Lung (tissue), 12 donors: ENCODE measurements around the gene TNS4. TPM values are rescaled to one million over a fixed set of nuclear protein-coding genes. Genes with fewer than 3 reads are reported as not detected.

Source experiments
- ATAC-seq: fragments of 200-7000 bp; cut with Tn5 transposase; one replicate; pipeline ENCODE4 v1.9.1; 2020; ENCODE audit warnings: moderate number of reproducible peaks; ENCODE audit not compliant: insufficient read depth, low FRiP score
- DNase-seq, 3 donors: peaks; one replicate each; pipeline ENCODE4 v3.0.0-alpha.2; 2013 to 2017
- H3K27ac ChIP-seq, 2 donors: one replicate each; pipeline ENCODE4 v1.5.1; 2013; ENCODE audit warnings: mild to moderate bottlenecking in 2 of 2, moderate library complexity in 2 of 2, control low read depth in 1 of 2, inconsistent platforms in 1 of 2, low read depth in 1 of 2, low read length in 1 of 2
- H3K27me3 ChIP-seq, 3 donors: one replicate each; pipeline ENCODE4 v1.5.1; 2013; ENCODE audit warnings: low read length in 2 of 3; ENCODE audit not compliant: control insufficient read depth in 3 of 3, insufficient read depth in 3 of 3
- H3K36me3 ChIP-seq, 4 donors: one replicate each; pipeline ENCODE4 v1.5.1; 2013; ENCODE audit warnings: low read length in 4 of 4, mild to moderate bottlenecking in 1 of 4, moderate library complexity in 1 of 4; ENCODE audit not compliant: control insufficient read depth in 4 of 4, insufficient read depth in 4 of 4
- H3K4me1 ChIP-seq, 5 donors: one replicate each; pipeline ENCODE4 v1.5.1; 2013; ENCODE audit warnings: low read length in 5 of 5, mild to moderate bottlenecking in 2 of 5, moderate library complexity in 1 of 5; ENCODE audit not compliant: control insufficient read depth in 5 of 5, insufficient read depth in 5 of 5
- H3K4me3 ChIP-seq: one replicate; pipeline ENCODE4 v1.5.1; 2013; ENCODE audit warnings: mild to moderate bottlenecking, control low read depth, moderate library complexity
- H3K9ac ChIP-seq, 2 donors: one replicate each; pipeline ENCODE4 v1.5.1; 2013; ENCODE audit warnings: low read length in 2 of 2, control low read depth in 1 of 2; ENCODE audit not compliant: insufficient read depth in 1 of 2
- H3K9me3 ChIP-seq, 4 donors: one replicate each; pipeline ENCODE4 v1.5.1; 2013; ENCODE audit warnings: low read length in 3 of 4, mild to moderate bottlenecking in 1 of 4, moderate library complexity in 1 of 4; ENCODE audit not compliant: control insufficient read depth in 4 of 4, insufficient read depth in 3 of 4
- CTCF ChIP-seq: IDR thresholded peaks from 2 replicates; pipeline ENCODE4 v1.5.1; 2012; ENCODE audit warnings: mild to moderate bottlenecking; ENCODE audit errors: control extremely low read depth, extremely low read depth
- WGBS, 2 donors: extraction: QIAGEN DNeasy Blood & Tissue Kit; methylation state at CpG; one replicate each; pipeline ENCODE4 v1.1.7; 2013; 5-methylcytosine and 5-hydroxymethylcytosine counted together
- polyA plus RNA-seq, 2 donors: library from polyadenylated mRNA; stranded (reverse); fragments of 200-250 nt; gene quantifications; one replicate each; pipeline ENCODE4 v1.2.1, GENCODE V29; 2013
- total RNA-seq, 2 donors: library from RNA; depleted of rRNA in 1 of 2; stranded (reverse); fragments of >200 nt in 1 of 2; gene quantifications; one replicate each; pipeline ENCODE4 v1.2.1, GENCODE V29; 2014 to 2021
- donor health status: control.
- donor health status: control.
- donor health status: Bipolar disorder and iron deficiency.
- donor health status: healthy.
- donor health status: DM: yes; HTN: yes; CAD: no.

TNS4 gene
- total and polyA plus RNA-seq, 4 donors: 0.17 to 6.8 (median 2.2) TPM

DNA sequence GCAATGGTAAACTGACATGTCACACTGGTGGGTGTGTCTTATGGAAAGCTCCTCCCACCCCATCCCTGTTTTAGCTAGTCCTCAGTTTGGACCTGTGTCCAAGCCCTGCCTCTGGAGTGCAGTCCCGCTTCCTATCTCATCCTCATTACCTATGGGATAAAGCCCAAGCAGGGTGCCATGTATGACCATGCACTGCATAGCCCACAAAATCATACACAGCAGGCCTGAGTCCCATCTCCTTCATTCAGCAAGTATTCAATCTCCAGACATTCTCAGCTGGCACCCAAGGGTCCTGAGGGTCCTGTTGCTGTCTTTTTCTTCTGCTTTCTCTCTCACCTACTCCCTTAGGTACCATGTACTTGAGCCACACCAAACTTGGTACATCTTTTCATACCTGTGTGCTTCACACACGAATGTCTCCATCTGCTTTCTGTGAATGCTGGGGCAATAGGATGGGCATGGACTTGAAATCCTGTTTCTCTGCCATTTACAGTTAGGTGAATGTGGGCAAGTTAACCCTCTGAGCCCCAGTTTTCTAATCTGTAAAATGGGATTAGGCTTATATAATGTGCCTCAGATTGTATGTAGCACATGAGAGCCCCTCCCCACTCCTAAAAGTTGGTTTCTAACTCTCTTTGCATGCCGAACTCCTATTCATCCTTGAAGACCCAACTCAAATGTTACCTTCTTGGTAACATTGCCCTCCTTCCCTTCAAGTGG is 28.5 kb downstream of the TNS4 start:
- Histone ChIP-seq H3K4me1 (peaks cover 0 to 14% (median 0%) of the 10 kb centered on the region in 5 donors), H3K27me3 (no peaks in the 10 kb centered on the region), H3K36me3 (no peaks in the 10 kb centered on the region), H3K9ac (no peak overlapping the region), H3K27ac (no peak overlapping the region), H3K9me3 (no peaks in the 10 kb centered on the region), H3K4me3 (no peak overlapping the region)
- 92 to 95% methylated on average over 3 of the region's 3 CpGs for whole genome bisulfite sequencing, 2 donors
- TF ChIP-seq CTCF: no peak
- ATAC-seq: no peak
- no peak for DNase-seq

DNA sequence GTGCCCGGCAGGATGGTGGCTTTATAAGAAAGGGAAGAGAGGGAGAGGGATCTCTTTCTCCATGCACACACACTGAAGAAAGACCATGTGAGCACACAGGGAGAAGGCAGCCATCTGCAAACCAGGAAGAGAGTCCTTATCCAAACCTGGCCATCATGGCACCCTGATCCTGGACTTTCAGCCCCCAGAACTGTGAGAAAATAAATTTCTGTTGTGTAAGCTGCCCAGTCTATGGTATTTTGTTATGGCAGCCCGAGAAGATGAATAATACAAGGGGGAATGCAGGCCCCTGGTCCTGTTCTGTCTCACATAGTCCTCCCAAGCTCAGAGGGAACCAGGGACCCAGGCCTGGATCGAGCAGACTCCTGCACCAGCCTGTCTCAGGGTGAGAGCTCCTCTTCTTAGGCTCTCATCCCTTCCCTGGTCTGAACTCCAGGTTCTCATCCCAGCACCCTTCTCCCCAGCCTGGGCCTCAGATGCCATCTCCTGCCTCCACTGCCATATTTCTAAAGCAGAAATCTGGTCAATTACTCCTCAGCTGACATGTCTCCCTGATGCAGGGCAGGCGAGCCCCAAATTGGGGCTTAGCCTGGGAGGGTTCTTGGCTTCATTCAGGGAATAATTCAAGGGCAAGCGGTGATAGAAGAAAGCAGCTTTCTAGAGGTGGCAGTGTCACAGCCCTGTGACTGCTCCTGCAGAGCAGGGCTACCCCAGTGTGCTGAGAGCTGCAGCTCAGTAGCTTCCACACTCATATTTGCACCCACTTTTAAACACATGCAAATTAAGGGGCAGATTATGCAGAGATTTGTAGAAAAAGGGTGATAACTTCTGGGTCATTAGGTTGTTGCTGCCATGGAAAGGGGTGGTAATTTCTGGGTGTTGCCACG is 29.3 kb downstream of the TNS4 start:
- Histone ChIP-seq H3K36me3 (no peaks in the 10 kb centered on the region), H3K27me3 (no peaks in the 10 kb centered on the region), H3K4me1 (peaks cover 0 to 14% (median 0%) of the 10 kb centered on the region in 5 donors), H3K9ac (no peak overlapping the region), H3K4me3 (no peak overlapping the region), H3K9me3 (no peaks in the 10 kb centered on the region), H3K27ac (no peak overlapping the region)
- DNase-seq (no peak), ATAC-seq (no peak)
- TF ChIP-seq CTCF: no peak
- 91 to 94% methylated on average over 6 of the region's 6 CpGs for WGBS, 2 donors

GRCh38 chr17:40470932-40471828 is 30.2 kb downstream of the TNS4 start:
- Histone ChIP-seq H3K9ac (no peak overlapping the region), H3K27me3 (no peaks in the 10 kb centered on the region), H3K4me1 (peaks cover 0 to 14% (median 0%) of the 10 kb centered on the region in 5 donors), H3K4me3 (no peak overlapping the region), H3K36me3 (no peaks in the 10 kb centered on the region), H3K27ac (no peak overlapping the region), H3K9me3 (no peaks in the 10 kb centered on the region)
- WGBS, 2 donors: 82% methylated on average over 17 of the region's 17 CpGs
- ATAC-seq: no peak
- no peak for TF ChIP-seq CTCF
- peak; percentile 72 to 84 (median 73) for DNase-seq
